K562 (cell line): ENCODE measurements around the gene E2F1. TPM values are rescaled to one million over a fixed set of nuclear protein-coding genes. Genes with fewer than 3 reads are reported as not detected.

Experiments used
- ATAC-seq: fragments of 200-7000 bp; cut with Tn5 transposase; 3 replicates; pipeline ENCODE4 v1.9.1; 2020; ENCODE audit warnings: moderate library complexity
- BruUV-seq: library from RNA; stranded (reverse); fragments of 400-500 nt; replicated peaks from 2 replicates; lab custom pipeline; 2021; lab: Mats Ljungman, UMichigan
- CTCF ChIA-PET: fragments of 300-600 bp; formaldehyde crosslinking; extraction: SDS; loops from one replicate; lab custom pipeline; 2021; ENCODE audit warnings: low intra/inter-chr PET ratio; lab: Yijun Ruan, JAX
- POLR2A ChIA-PET: fragments of 300-600, 350-650 bp; sonication (Branson Sonifier 250); formaldehyde crosslinking; extraction: SDS; loops from one replicate; lab custom pipeline; 2021; ENCODE audit warnings: antibody characterized with exemption, inconsistent platforms; lab: Yijun Ruan, JAX
- DNase-seq, 4 experiments: peaks; one replicate each; pipeline versions ENCODE4 v3.0.0 to v3.0.0-alpha.2; 2011 to 2018; ENCODE audit warnings: low spot score in 3 of 4, mixed read lengths in 3 of 4; ENCODE audit errors: extremely low read depth in 1 of 4
- FAIRE-seq: peaks from 2 replicates; lab custom pipeline; 2011; peaks lifted over from hg19 to GRCh38; lab: Jason Lieb, UNC
- H2AFZ ChIP-seq: 2 replicates; pipeline ENCODE4 v1.6.0; 2011; ENCODE audit warnings: low read depth, low read length, control low read depth, inconsistent platforms
- H3K27ac ChIP-seq: fragments of 200-600 bp; 3 replicates; pipeline ENCODE4 v1.8.0; 2011; ENCODE audit warnings: low read depth, mild to moderate bottlenecking, control low read depth, inconsistent platforms, low read length, moderate library complexity, mixed read lengths; ENCODE audit errors: extremely low read depth
- H3K27me3 ChIP-seq, 2 experiments: fragments of 300-600 bp in 1 of 2; 2 replicates in 1 of 2; 3 replicates in 1 of 2; pipeline versions ENCODE4 v1.6.0 to v1.8.0; 2011; ENCODE audit warnings: inconsistent platforms in 2 of 2, low read length in 2 of 2, mild to moderate bottlenecking in 1 of 2, mixed read lengths in 1 of 2, moderate library complexity in 1 of 2; ENCODE audit not compliant: control insufficient read depth in 2 of 2, insufficient read depth in 2 of 2
- H3K36me3 ChIP-seq: fragments of 300-600 bp; 3 replicates; pipeline ENCODE4 v1.8.0; 2011; ENCODE audit warnings: mild to moderate bottlenecking, low read length, inconsistent platforms; ENCODE audit not compliant: control insufficient read depth, insufficient read depth
- H3K4me1 ChIP-seq, 2 experiments: fragments of 200-600 bp in 1 of 2; replicated peaks in 1 of 2; 2 replicates in 1 of 2; 3 replicates in 1 of 2; pipeline versions ENCODE4 v1.5.1 to v1.8.0; 2011; ENCODE audit warnings: inconsistent platforms in 2 of 2, low read length in 2 of 2, mild to moderate bottlenecking in 1 of 2, mixed read lengths in 1 of 2, moderate library complexity in 1 of 2; ENCODE audit not compliant: control insufficient read depth in 2 of 2, insufficient read depth in 2 of 2
- H3K4me2 ChIP-seq: 2 replicates; pipeline ENCODE4 v1.6.1; 2011; ENCODE audit warnings: low read length, control low read depth, inconsistent platforms, mixed read lengths; ENCODE audit not compliant: insufficient read depth
- H3K4me3 ChIP-seq: fragments of 200-600 bp; sonication (generic), shearing (Covaris generic); 2 replicates; pipeline ENCODE4 v1.5.1; 2016; ENCODE audit warnings: control low read depth, inconsistent platforms
- H3K79me2 ChIP-seq: fragments of 200-600 bp; 3 replicates; pipeline ENCODE4 v1.8.0; 2011; ENCODE audit warnings: low read length, inconsistent platforms; ENCODE audit not compliant: control insufficient read depth, insufficient read depth
- H3K9ac ChIP-seq, 2 experiments: 2 replicates each; pipeline versions ENCODE4 v1.6.0 to v1.6.1; 2011; ENCODE audit warnings: low read depth in 2 of 2, low read length in 2 of 2, control low read depth in 1 of 2, inconsistent platforms in 1 of 2, mild to moderate bottlenecking in 1 of 2, mixed read lengths in 1 of 2; ENCODE audit not compliant: insufficient read depth in 1 of 2
- H3K9me1 ChIP-seq: one replicate; pipeline ENCODE4 v1.6.0; 2011; ENCODE audit warnings: inconsistent platforms, mild to moderate bottlenecking, low read length, moderate library complexity; ENCODE audit not compliant: control insufficient read depth, insufficient read depth
- H3K9me3 ChIP-seq: replicated peaks from 2 replicates; pipeline ENCODE4 v1.5.1; 2011; ENCODE audit warnings: low read depth, low read length, inconsistent platforms; ENCODE audit not compliant: control insufficient read depth, insufficient read depth
- H4K20me1 ChIP-seq: replicated peaks from 2 replicates; pipeline ENCODE4 v1.6.1; 2011; ENCODE audit warnings: low read length, inconsistent platforms, mixed read lengths; ENCODE audit not compliant: control insufficient read depth, insufficient read depth
- CTCFL ChIP-seq: IDR thresholded peaks from 2 replicates; pipeline ENCODE4 v1.6.1; 2011; ENCODE audit warnings: borderline replicate concordance, low read depth, mild to moderate bottlenecking, moderate library complexity, low read length; ENCODE audit not compliant: insufficient read depth, poor library complexity, severe bottlenecking
- HDAC1 ChIP-seq, 2 experiments: fragments of 450-650 bp; IDR thresholded peaks; 2 replicates each; pipeline ENCODE4 v1.6.1; 2016 to 2017; ENCODE audit warnings: inconsistent platforms in 1 of 2, mild to moderate bottlenecking in 1 of 2, moderate library complexity in 1 of 2
- MBD1 ChIP-seq: fragments of 250-450 bp; sonication (Bioruptor Pico); IDR thresholded peaks from 2 replicates; pipeline ENCODE4 v1.8.0; 2022; ENCODE audit warnings: inconsistent platforms
- MTF1 ChIP-seq: fragments of 250-450 bp; sonication (Bioruptor Pico); IDR thresholded peaks from 2 replicates; pipeline ENCODE4 v1.9.0; 2021; ENCODE audit warnings: moderate library complexity, mild to moderate bottlenecking, inconsistent platforms, borderline replicate concordance
- NFXL1 ChIP-seq: fragments of 450-650 bp; formaldehyde crosslinking; IDR thresholded peaks from 2 replicates; pipeline ENCODE4 v1.4.0; 2021; ENCODE audit warnings: mild to moderate bottlenecking
- POU5F1 ChIP-seq: fragments of 150-350 bp; IDR thresholded peaks from 2 replicates; pipeline ENCODE4 v1.6.1; 2014; ENCODE audit warnings: borderline replicate concordance, low read length, low read depth, mild to moderate bottlenecking; ENCODE audit not compliant: partially characterized antibody
- SRF ChIP-seq, 2 experiments: fragments of 250-450, 450-650 bp in 1 of 2; sonication (Bioruptor Pico) in 1 of 2; sonication (generic) in 1 of 2; formaldehyde crosslinking; IDR thresholded peaks; 2 replicates each; pipeline versions ENCODE4 v1.5.0 to v1.5.1; 2020 to 2022; ENCODE audit warnings: mild to moderate bottlenecking in 1 of 2, missing genetic modification reagents in 1 of 2
- ZNF407 ChIP-seq: fragments of 450-650 bp; IDR thresholded peaks from 2 replicates; pipeline ENCODE4 v1.6.1; 2016; ENCODE audit warnings: low read depth
- ZNF507 ChIP-seq: conservative IDR thresholded peaks from 2 replicates; pipeline ENCODE4 v1.6.1; 2017; ENCODE audit warnings: missing genetic modification characterization, missing compliant biosample characterization
- WGBS: fragments of 100-300 bp; shearing (Covaris generic); methylation state at CpG from one replicate; pipeline ENCODE4 v1.1.6; 2016; ENCODE audit warnings: low coverage, mixed read lengths; ENCODE audit not compliant: insufficient coverage; ENCODE audit errors: missing lambda C conversion rate; 5-methylcytosine and 5-hydroxymethylcytosine counted together
- in situ Hi-C: fragments of 300-500 bp; cut with MboI; formaldehyde crosslinking; loops from 4 replicates; pipeline ENCODE4 v1.15.0; 2018; ENCODE audit warnings: inconsistent platforms, mixed read lengths
- intact Hi-C: fragments of 100-400 bp; cut with micrococcal nuclease; formaldehyde crosslinking; loops from 2 replicates; pipeline ENCODE4 v1.14.2; 2022
- polyA plus RNA-seq, 8 experiments: library from polyadenylated mRNA; depleted of rRNA in 4 of 8; stranded (reverse) in 5 of 8; unstranded in 3 of 8; fragments of >200 nt; fragmentation: Nextera tagmentation in 2 of 8; fragmentation: Illumina TruSeq in 1 of 8; extraction: Ambion mirVana in 2 of 8; extraction: Trizol in 1 of 8; gene quantifications; 2 replicates each; pipeline versions ENCODE4 v1.2.1 to v1.2.3, GENCODE V29; 2011 to 2014; ENCODE audit warnings: inconsistent platforms in 1 of 8, missing spikeins in 1 of 8
- total RNA-seq, 7 experiments: library from RNA; depleted of rRNA in 6 of 7; stranded (reverse); fragments of >200 nt in 6 of 7; fragmentation: Illumina TruSeq in 2 of 7; extraction: Trizol in 2 of 7; gene quantifications; 2 replicates each; pipeline versions ENCODE4 v1.2.1 to v1.2.3, GENCODE V29; 2011 to 2021; ENCODE audit warnings: low replicate concordance in 1 of 7

The E2F1 gene
- total and polyA plus RNA-seq, 9 of the 15 experiments (the other 6 are each of a cell fraction or from before 2014, with no cell fraction given), result 0.14 to 30.6 (median 13.1) TPM

- TF ChIP-seq POU5F1 (no peak), ZNF507 (tag) (no peak), NFXL1 (CRISPR knock-in tag) (no peak), SRF (CRISPR knock-in tag; IDR thresholded peaks at IDR 0.05) (no peak), MBD1 (CRISPR knock-in tag) (no peak)
Observed at GRCh38 chr20:33696448-33696847, 10.3 kb upstream of the E2F1 start (continued).

GRCh38 chr20:33694639-33695012 lies 8.4 kb upstream of the E2F1 start:
- no TSS peak for BruUV-seq
- H3K27me3 ChIP-seq, result no peaks in the 10 kb centered on the region
- H3K79me2 ChIP-seq, result no peaks in the 10 kb centered on the region
- no peaks in the 10 kb centered on the region for H3K9me3 ChIP-seq
- no peak overlapping the region for H3K4me3 ChIP-seq
- H3K9ac ChIP-seq, result no peak overlapping the region
- no peak overlapping the region for H3K27ac ChIP-seq
- no peak overlapping the region for H3K4me2 ChIP-seq
- ChIA-PET CTCF (no interaction called here), POLR2A (interaction anchor here (1.4 kb wide), 1 partner anchor 31 kb away, joined by 3 read pairs; no protein-coding TSS in a partner anchor)
- in situ Hi-C loops, result no loop called here
- no peak for DNase-seq
- no peak for FAIRE-seq
- H3K9me1 ChIP-seq, result no peaks in the 10 kb centered on the region
- no peak overlapping the region for H2AFZ ChIP-seq
- 56% methylated on average over 6 of the region's 6 CpGs for WGBS
- ATAC-seq, result no peak
- no peaks in the 10 kb centered on the region for H4K20me1 ChIP-seq
- intact Hi-C loops, result no loop called here
- H3K4me1 ChIP-seq, result peaks cover 5 to 11% of the 10 kb centered on the region in 2 experiments
- H3K36me3 ChIP-seq, result no peaks in the 10 kb centered on the region
- TF ChIP-seq MTF1, result no peak
- no peak for TF ChIP-seq HDAC1 (IDR thresholded peaks at IDR 0.05)
- no peak for TF ChIP-seq ZNF407
- no peak for TF ChIP-seq CTCFL
